ENCODE results near the gene SYT6. TPM values are rescaled to one million over a fixed set of nuclear protein-coding genes. Genes with fewer than 3 reads are reported as not detected.

SYT6 gene
- total and polyA plus RNA-seq, 2 of the 13 experiments (the other 11 are each of a cell fraction or from before 2014, with no cell fraction given): not detected

DNA sequence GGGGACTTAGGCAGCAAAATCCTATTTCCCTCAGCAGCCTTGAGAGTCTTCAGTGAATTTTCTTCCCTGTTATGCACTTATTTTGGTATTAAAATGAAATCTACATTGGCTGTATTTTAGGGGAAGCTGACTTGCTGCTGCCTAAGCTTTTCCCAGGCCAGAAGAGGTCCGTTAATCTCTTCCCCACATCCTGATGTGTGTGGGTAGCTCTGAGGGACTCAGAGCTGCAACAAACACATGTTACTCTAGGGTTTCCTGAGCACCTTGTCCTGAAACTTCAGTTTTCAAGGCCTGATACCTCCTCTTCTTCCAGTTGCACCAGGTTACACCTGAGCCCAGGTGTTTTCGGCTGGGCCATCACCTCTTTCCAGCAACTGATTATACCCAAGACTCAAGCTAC lies 51.5 kb downstream of the SYT6 start:
- intact Hi-C loops (cut with micrococcal nuclease; ENCODE audit: unreplicated experiment) (no loop called here), in situ Hi-C loops (cut with HindIII; ENCODE audit: extremely low pct_ligation_motif_present, low pct_unique_long_range_greater_than_20kb) (no loop called here)
- no peak overlapping the region for H3K27ac ChIP-seq (ENCODE audit: extremely low read length, insufficient read depth, low read length)
- H3K79me2 ChIP-seq (ENCODE audit: insufficient read depth, low read length): no peaks in the 10 kb centered on the region
- WGBS (ENCODE audit: low lambda C conversion rate): 15% methylated on average over 2 of the region's 2 CpGs
- no peaks in the 10 kb centered on the region for H3K36me3 ChIP-seq (replicated peaks in 1 of 2; ENCODE audit: control insufficient read depth in 1 of 2, insufficient read depth in 2 of 2, low read length in 2 of 2)
- peaks cover 0 to 13% of the 10 kb centered on the region in 2 experiments; a peak in 1 of 5 replicates for H3K27me3 ChIP-seq (ENCODE audit: control insufficient read depth in 1 of 2, insufficient read depth in 2 of 2, low read length in 2 of 2)
- H3K9ac ChIP-seq (ENCODE audit: insufficient read depth, low read depth, low read length): no peak overlapping the region
- no peak for FAIRE-seq
- ATAC-seq: no peak
- H2AFZ ChIP-seq (ENCODE audit: low read length): no peak overlapping the region
- H3K9me3 ChIP-seq (ENCODE audit: low read length): no peaks in the 10 kb centered on the region
- no TSS peak for BruUV-seq (replicated peaks)
- DNase-seq (ENCODE audit: low spot score): no peak
- H4K20me1 ChIP-seq (ENCODE audit: insufficient read depth, low read length): no peaks in the 10 kb centered on the region
- POLR2A ChIA-PET: no interaction called here
- TF ChIP-seq MXD4 (CRISPR knock-in tag; IDR thresholded peaks at IDR 0.05): no peak
- TF ChIP-seq, protein P1, sequence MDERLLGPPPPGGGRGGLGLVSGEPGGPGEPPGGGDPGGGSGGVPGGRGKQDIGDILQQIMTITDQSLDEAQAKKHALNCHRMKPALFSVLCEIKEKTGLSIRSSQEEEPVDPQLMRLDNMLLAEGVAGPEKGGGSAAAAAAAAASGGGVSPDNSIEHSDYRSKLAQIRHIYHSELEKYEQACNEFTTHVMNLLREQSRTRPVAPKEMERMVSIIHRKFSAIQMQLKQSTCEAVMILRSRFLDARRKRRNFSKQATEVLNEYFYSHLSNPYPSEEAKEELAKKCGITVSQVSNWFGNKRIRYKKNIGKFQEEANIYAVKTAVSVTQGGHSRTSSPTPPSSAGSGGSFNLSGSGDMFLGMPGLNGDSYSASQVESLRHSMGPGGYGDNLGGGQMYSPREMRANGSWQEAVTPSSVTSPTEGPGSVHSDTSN (CRISPR knock-in tag; IDR thresholded peaks at IDR 0.05): no peak
- TF ChIP-seq FOXK1 (CRISPR knock-in tag; IDR thresholded peaks at IDR 0.05; ENCODE audit: borderline replicate concordance, low read depth): no peak
- TF ChIP-seq, protein P2, sequence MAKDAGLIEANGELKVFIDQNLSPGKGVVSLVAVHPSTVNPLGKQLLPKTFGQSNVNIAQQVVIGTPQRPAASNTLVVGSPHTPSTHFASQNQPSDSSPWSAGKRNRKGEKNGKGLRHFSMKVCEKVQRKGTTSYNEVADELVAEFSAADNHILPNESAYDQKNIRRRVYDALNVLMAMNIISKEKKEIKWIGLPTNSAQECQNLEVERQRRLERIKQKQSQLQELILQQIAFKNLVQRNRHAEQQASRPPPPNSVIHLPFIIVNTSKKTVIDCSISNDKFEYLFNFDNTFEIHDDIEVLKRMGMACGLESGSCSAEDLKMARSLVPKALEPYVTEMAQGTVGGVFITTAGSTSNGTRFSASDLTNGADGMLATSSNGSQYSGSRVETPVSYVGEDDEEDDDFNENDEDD (CRISPR knock-in tag; IDR thresholded peaks at IDR 0.05; ENCODE audit: borderline replicate concordance): no peak
- TF ChIP-seq MZF1 (CRISPR knock-in tag; IDR thresholded peaks at IDR 0.05; ENCODE audit: borderline replicate concordance): no peak
- no peak for TF ChIP-seq SETDB1 (CRISPR knock-in tag; IDR thresholded peaks at IDR 0.05; ENCODE audit: borderline replicate concordance)
- TF ChIP-seq, protein P3, sequence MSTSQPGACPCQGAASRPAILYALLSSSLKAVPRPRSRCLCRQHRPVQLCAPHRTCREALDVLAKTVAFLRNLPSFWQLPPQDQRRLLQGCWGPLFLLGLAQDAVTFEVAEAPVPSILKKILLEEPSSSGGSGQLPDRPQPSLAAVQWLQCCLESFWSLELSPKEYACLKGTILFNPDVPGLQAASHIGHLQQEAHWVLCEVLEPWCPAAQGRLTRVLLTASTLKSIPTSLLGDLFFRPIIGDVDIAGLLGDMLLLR (CRISPR knock-in tag; IDR thresholded peaks at IDR 0.05): no peak
- no peak for TF ChIP-seq ZNF891 (CRISPR knock-in tag; IDR thresholded peaks at IDR 0.05)
- TF ChIP-seq ZNF382 (CRISPR knock-in tag; IDR thresholded peaks at IDR 0.05; ENCODE audit: borderline replicate concordance): no peak
- no peak for TF ChIP-seq ATF5 (CRISPR knock-in tag; IDR thresholded peaks at IDR 0.05; ENCODE audit: low read depth)
- no peak for TF ChIP-seq HHEX (CRISPR knock-in tag; IDR thresholded peaks at IDR 0.05)
- H3K4me3 ChIP-seq (replicated peaks in 1 of 3; ENCODE audit: insufficient read depth in 1 of 3, low read depth in 2 of 3, low read length in 3 of 3): no peak overlapping the region
- H3K4me1 ChIP-seq (ENCODE audit: insufficient read depth, low read length): no peaks in the 10 kb centered on the region
- CTCF ChIA-PET (ENCODE audit: low intra/inter-chr PET ratio, low total read pairs): no interaction called here
- H3K4me2 ChIP-seq (ENCODE audit: low read depth, low read length): no peak overlapping the region

All from HepG2 (cell line).